ENCODE results near the gene MED20.

MED20 gene

DNA sequence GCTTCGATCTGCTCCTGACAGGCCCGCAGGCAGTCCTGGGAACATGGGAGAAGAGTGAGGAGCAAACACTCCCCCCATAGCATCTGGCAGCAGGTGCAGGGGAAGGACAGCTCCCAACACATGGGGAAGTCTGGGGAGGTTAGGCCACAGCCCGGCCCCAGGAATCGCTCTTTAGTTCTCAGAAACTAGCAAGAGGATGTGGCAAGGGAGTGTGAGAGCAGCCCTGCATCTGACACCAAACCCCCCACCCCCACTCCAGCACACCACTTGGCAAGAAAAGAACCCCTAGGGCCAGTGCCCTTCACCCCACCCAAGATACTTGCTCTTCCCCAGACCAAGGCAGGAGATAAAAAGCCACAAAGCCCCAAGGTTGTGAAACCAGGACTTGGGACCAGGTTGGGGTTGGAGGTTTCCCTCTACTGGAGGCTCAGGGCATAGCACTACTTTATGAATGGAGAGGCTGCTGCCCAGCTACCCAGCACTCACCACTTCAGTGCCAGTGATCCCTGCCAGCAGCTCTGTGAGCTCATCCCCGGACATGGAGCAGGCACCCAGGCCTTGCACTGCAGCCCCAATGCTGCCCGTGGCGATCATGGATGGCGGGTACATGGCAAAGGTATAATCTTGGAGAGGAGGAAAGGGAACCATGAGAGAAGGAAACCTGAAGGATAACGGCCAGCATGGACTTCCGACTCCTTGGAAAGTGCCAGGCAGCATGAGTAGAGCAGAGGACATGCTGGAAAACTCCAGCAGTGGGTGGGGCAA, 15.3 kb upstream of the MED20 start:
- Mint-ChIP-seq H3K4me1 (ENCODE audit: low read depth) (peaks cover 69% of the 10 kb centered on the region), H3K27me3 (ENCODE audit: low read depth) (no peaks in the 10 kb centered on the region), H3K9me3 (no peaks in the 10 kb centered on the region), H3K36me3 (ENCODE audit: low read depth) (peaks cover 80% of the 10 kb centered on the region), H3K4me3 (peak overlapping the region; percentile 100), H3K27ac (peak overlapping the region; percentile 91)

DNA sequence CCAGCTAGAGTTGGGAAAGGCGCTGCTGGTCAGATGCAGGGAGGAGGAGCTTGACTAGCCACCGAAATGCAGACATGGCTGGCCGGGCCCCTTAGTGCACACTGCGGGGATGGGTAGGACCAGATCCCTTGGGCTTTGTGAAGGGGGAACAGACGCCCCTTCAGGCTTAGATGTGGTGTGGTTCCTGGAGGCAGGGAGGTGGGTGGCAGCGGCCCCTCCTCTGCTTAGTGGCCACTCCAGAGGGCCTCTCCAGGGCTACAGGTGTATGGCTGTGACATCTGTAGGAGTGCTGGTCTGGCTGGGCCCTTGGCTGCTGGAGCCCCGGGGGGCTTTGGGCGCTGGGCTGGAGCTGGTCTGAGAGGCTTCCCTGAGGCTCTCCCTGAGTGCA, 14.7 kb upstream of the MED20 start:
- peak overlapping the region; percentile 91 for H3K27ac Mint-ChIP-seq
- H3K4me1 Mint-ChIP-seq (ENCODE audit: low read depth) = peaks cover 73% of the 10 kb centered on the region
- H3K27me3 Mint-ChIP-seq (ENCODE audit: low read depth) = no peaks in the 10 kb centered on the region
- H3K36me3 Mint-ChIP-seq (ENCODE audit: low read depth) = peaks cover 85% of the 10 kb centered on the region
- peak overlapping the region; percentile 100 for H3K4me3 Mint-ChIP-seq
- H3K9me3 Mint-ChIP-seq = no peaks in the 10 kb centered on the region

DNA sequence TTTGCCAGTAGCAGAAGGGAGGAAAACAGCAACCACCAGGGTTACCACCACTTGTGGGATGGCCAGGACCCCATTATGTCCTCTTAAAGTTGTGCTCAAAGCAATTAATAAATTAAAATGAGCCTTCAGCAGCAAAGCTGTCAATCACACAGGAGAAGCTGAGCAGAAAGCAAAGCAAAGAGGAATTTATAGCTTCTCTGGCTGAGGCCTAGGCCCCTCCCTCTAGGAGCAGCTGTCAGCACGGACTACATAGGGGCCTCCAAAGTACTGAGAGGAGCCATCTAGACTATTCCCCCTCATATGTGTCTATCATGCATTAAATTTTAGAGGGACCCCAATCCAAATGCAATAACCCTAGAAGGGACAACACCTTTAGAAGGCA, 14.2 kb upstream of the MED20 start:
- Mint-ChIP-seq H3K36me3 (ENCODE audit: low read depth) (peaks cover 80% of the 10 kb centered on the region), H3K27me3 (ENCODE audit: low read depth) (no peaks in the 10 kb centered on the region), H3K4me3 (peak overlapping the region; percentile 100), H3K4me1 (ENCODE audit: low read depth) (peaks cover 69% of the 10 kb centered on the region), H3K27ac (peak overlapping the region; percentile 91), H3K9me3 (no peaks in the 10 kb centered on the region)

DNA sequence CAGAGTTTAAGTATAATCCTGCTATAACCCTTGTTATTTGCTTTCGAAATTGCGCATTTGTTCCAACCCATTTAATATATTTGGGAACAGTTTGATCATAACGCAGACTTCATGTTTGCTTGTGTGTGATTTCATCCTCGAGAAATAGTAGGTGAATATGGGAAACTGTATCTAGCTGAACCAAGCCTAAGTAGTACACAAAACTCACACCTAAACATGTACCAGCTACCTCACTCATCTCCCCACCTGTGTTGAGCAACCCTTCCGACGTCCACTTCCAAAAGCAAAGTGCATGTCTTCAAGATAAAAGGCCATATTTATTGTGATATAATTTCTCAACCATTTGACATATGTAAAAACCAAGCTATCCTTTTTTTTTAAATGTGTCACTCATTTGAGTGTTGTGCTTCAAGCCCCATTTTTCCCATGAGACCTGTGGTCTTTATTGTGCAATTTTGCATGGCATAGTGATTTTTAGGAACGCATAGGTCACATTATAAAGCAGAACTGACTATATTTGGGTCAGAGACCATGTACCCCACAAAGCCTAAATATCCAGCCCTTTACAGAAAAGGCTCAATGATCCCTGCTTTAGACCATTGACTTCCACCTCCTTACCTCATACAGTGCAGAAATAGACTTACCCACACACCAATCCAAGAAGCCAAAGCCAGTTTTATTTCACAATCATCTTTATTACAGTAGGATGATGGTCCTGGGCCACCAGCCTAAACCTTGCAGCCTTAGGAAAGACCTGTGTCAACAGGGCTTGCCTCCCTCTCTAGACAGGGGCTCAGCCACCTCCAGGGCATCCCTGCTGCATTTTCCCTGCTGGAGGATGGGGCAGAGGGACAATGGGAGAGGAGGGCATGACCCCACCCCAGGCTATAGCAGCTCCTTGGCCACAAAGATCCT, 13.6 kb upstream of the MED20 start:
- H3K4me3 Mint-ChIP-seq = peak overlapping the region; percentile 100
- H3K36me3 Mint-ChIP-seq (ENCODE audit: low read depth) = peaks cover 76% of the 10 kb centered on the region
- peak overlapping the region; percentile 91 for H3K27ac Mint-ChIP-seq
- H3K27me3 Mint-ChIP-seq (ENCODE audit: low read depth) = no peaks in the 10 kb centered on the region
- no peaks in the 10 kb centered on the region for H3K9me3 Mint-ChIP-seq
- peaks cover 65% of the 10 kb centered on the region for H3K4me1 Mint-ChIP-seq (ENCODE audit: low read depth)

DNA sequence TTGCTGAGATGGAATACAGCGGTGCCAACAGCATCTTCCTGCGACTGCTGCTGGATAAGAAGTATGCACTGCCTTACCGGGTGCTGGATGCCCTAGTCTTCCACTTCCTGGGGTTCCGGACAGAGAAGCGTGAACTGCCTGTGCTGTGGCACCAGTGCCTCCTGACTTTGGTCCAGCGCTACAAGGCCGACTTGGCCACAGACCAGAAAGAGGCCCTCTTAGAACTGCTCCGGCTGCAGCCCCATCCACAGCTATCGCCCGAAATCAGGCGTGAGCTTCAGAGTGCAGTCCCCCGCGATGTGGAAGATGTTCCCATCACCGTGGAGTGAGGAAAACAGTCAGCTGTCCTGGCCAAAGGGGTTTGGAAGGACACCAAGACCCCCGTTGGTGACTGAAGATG, 11.4 kb upstream of the MED20 start:
- no peaks in the 10 kb centered on the region for H3K9me3 Mint-ChIP-seq
- H3K27ac Mint-ChIP-seq = peak overlapping the region; percentile 60
- H3K4me3 Mint-ChIP-seq = no peak overlapping the region
- H3K4me1 Mint-ChIP-seq (ENCODE audit: low read depth) = peaks cover 54% of the 10 kb centered on the region
- H3K36me3 Mint-ChIP-seq (ENCODE audit: low read depth) = peaks cover 62% of the 10 kb centered on the region
- no peaks in the 10 kb centered on the region for H3K27me3 Mint-ChIP-seq (ENCODE audit: low read depth)

DNA sequence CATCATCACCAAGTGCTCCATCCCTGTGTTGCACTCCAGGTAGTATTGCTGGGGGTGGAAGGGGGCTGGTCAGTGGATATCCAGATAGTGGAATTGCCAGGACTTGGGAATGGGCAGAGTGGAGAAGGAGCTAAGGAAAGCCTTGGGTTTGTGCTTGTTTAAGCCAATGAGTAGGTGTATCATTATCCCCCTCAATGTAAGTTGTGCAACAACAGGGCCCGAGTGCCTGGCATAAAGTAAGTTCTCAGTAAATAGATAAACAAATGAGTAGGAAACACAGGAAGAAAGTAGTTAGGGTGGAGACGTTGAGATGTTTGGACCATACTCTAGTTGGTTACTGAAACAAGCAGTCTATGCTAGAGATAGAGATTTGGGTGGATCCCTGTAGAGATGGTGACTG, 10.9 kb upstream of the MED20 start:
- H3K36me3 Mint-ChIP-seq (ENCODE audit: low read depth) = peaks cover 61% of the 10 kb centered on the region
- peaks cover 53% of the 10 kb centered on the region for H3K4me1 Mint-ChIP-seq (ENCODE audit: low read depth)
- H3K4me3 Mint-ChIP-seq = no peak overlapping the region

DNA sequence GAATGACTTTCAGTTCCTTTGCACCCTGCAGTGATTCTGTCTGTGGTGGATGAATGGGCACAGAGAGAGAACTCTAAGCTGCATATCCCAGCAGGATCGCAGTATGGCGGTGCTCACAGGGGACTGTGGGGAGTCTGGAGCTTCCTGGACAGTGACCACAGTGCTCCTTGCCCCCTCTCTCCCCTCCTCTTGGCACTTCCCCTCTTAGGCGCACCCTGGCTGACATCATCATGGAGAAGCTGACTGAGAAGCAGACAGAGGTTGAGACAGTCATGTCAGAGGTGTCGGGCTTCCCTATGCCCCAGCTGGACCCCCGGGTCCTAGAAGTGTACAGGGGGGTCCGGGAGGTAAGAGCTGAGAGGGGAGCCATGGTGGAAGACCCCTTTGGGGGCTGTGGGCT, 9.0 kb upstream of the MED20 start:
- Mint-ChIP-seq H3K27ac (no peak overlapping the region), H3K9me3 (no peaks in the 10 kb centered on the region), H3K4me1 (ENCODE audit: low read depth) (peaks cover 39% of the 10 kb centered on the region), H3K4me3 (no peak overlapping the region), H3K36me3 (ENCODE audit: low read depth) (peaks cover 49% of the 10 kb centered on the region), H3K27me3 (ENCODE audit: low read depth) (no peaks in the 10 kb centered on the region)

More for the DNA sequence above, 10.9 kb upstream of the MED20 start:
- peak overlapping the region; percentile 60 for H3K27ac Mint-ChIP-seq
- no peaks in the 10 kb centered on the region for H3K9me3 Mint-ChIP-seq
- no peaks in the 10 kb centered on the region for H3K27me3 Mint-ChIP-seq (ENCODE audit: low read depth)

DNA sequence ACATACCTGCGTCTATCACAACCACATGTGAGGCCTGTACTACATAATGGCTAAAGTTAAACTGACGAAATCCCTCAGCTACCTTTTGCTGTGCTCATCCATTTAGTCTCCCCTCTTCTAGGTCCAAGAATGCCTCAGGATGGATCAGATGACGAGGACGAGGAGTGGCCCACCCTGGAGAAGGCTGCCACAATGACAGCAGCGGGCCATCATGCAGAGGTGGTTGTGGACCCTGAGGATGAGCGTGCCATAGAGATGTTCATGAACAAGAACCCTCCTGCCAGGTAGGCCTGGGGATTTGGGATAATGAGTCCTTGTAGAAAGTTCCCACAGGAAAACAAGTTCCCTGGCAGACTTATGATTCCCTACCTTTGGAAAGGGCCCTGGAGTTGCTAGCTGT, 6.3 kb upstream of the MED20 start:
- H3K27ac Mint-ChIP-seq = no peak overlapping the region
- no peak overlapping the region for H3K4me3 Mint-ChIP-seq
- peaks cover 48% of the 10 kb centered on the region for H3K36me3 Mint-ChIP-seq (ENCODE audit: low read depth)
- H3K27me3 Mint-ChIP-seq (ENCODE audit: low read depth) = no peaks in the 10 kb centered on the region
- peaks cover 49% of the 10 kb centered on the region for H3K4me1 Mint-ChIP-seq (ENCODE audit: low read depth)
- no peaks in the 10 kb centered on the region for H3K9me3 Mint-ChIP-seq

DNA sequence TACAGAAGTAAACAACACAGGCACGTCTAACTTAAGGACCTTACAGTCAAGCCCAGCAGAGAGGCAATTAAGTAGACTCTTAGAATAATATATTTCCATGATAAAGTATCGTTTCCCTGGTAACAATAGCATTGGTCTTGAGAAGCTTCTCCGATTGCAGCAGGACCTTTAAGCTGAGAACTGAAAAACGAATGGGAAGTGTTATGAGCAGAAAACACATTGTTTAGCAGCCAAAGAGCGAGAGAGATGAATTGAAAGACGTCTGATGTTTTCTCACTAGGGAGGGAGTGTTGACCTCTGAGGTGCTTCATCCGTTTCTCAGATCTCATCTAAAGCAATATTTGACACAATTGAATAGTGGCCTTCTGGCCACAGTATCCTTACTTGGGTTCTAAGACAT, 1.2 kb upstream of the MED20 start:
- Mint-ChIP-seq H3K36me3 (ENCODE audit: low read depth) (peaks cover 27% of the 10 kb centered on the region), H3K27me3 (ENCODE audit: low read depth) (no peaks in the 10 kb centered on the region), H3K9me3 (no peaks in the 10 kb centered on the region), H3K4me1 (ENCODE audit: low read depth) (peaks cover 43% of the 10 kb centered on the region), H3K4me3 (peak overlapping the region; percentile 97), H3K27ac (peak overlapping the region; percentile 99)

DNA sequence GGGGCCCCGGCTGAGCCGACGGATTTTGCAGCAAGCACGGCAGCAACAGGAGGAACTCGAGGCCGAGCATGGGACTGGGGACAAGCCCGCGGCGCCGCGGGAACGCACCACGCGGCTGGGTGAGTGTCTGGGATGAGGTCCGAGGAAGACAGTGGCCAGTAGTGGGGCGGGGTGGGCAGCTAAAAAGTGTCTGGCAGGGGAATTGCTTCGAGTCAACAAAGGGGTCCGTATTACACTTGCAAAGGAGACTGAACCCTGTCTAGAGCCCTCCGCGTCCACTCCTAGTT, 716 bp upstream of the MED20 start:
- peak overlapping the region; percentile 97 for H3K4me3 Mint-ChIP-seq
- H3K36me3 Mint-ChIP-seq (ENCODE audit: low read depth) = peaks cover 27% of the 10 kb centered on the region
- peaks cover 43% of the 10 kb centered on the region for H3K4me1 Mint-ChIP-seq (ENCODE audit: low read depth)
- H3K27me3 Mint-ChIP-seq (ENCODE audit: low read depth) = no peaks in the 10 kb centered on the region
- H3K27ac Mint-ChIP-seq = peak overlapping the region; percentile 99
- H3K9me3 Mint-ChIP-seq = no peaks in the 10 kb centered on the region

DNA sequence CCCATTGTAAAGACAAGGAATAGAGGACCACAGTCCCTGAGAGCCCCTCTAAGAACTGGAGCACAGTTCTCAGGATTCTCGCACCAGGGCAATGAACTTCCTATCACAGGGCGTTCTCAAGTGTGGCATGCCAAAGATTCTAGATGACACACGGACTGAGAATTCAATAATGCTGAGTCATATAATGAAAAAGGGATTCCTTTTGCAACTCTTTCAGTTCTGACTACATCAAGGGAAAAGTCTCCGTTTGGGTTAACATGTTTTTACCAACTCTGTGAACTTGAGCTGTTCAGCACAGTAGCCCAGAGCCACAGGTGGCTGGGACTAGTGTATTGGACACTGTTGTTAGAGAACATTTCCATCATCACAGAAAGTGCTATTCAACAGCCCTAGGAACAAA, 3.4 kb downstream of the MED20 start:
- Mint-ChIP-seq H3K9me3 (no peaks in the 10 kb centered on the region), H3K27me3 (ENCODE audit: low read depth) (no peaks in the 10 kb centered on the region), H3K36me3 (ENCODE audit: low read depth) (peaks cover 31% of the 10 kb centered on the region), H3K27ac (no peak overlapping the region), H3K4me1 (ENCODE audit: low read depth) (peaks cover 38% of the 10 kb centered on the region), H3K4me3 (no peak overlapping the region)

DNA sequence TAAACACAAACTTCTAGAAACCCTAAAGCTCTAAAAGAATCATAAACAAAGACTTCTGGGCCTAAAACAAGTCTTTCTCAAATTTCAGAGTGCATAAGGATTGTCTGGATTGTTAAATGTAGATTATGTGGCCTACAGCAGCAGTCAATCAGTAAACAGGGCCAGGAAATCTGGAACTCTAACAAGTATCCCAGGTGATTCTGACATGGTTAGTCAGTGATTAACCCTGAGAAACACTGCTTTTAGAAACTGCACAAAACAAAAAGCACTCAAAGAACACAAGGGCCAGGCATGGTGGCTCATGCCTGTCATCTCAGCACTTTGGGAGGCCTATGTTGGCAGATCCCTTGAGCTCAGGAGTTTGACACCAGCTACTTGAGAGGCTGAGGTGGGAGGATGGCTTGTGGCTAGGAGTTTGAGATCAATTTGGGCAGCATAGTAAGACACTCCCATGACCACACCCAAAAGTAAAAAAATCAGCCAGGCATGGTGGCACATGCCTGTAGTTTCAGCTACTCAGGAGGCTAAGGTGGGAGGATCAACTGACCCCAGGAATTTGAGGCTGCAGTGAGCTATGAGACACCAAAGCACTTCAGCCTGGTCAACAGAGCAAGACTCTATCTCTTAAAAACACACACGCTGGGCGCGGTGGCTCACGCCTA, 5.9 kb downstream of the MED20 start:
- no peaks in the 10 kb centered on the region for H3K9me3 Mint-ChIP-seq
- H3K27ac Mint-ChIP-seq = no peak overlapping the region
- H3K4me3 Mint-ChIP-seq = no peak overlapping the region
- peaks cover 29% of the 10 kb centered on the region for H3K4me1 Mint-ChIP-seq (ENCODE audit: low read depth)
- no peaks in the 10 kb centered on the region for H3K27me3 Mint-ChIP-seq (ENCODE audit: low read depth)
- H3K36me3 Mint-ChIP-seq (ENCODE audit: low read depth) = peaks cover 30% of the 10 kb centered on the region

DNA sequence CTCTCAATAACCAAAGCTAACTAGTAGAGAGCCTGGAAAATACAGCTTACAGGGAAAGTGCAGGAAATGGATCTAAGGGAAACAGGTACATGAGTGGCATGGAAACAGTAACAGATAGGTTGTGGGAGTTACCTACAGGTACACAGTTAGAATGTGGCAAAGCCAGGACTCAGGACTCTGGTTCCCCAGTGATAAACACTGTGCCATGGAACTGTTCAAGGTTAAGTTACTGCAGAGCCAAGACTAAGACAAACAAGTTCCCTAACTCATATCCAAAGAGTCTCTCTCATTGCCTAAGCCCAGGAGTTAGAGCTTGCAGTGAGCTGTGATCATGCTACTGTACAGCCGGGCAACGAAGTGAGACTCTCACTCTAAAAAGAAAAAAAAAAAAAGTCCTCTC, 6.6 kb downstream of the MED20 start:
- H3K4me1 Mint-ChIP-seq (ENCODE audit: low read depth) = peaks cover 32% of the 10 kb centered on the region
- no peaks in the 10 kb centered on the region for H3K27me3 Mint-ChIP-seq (ENCODE audit: low read depth)
- no peaks in the 10 kb centered on the region for H3K9me3 Mint-ChIP-seq
- H3K27ac Mint-ChIP-seq = no peak overlapping the region
- H3K4me3 Mint-ChIP-seq = no peak overlapping the region
- H3K36me3 Mint-ChIP-seq (ENCODE audit: low read depth) = peaks cover 31% of the 10 kb centered on the region

DNA sequence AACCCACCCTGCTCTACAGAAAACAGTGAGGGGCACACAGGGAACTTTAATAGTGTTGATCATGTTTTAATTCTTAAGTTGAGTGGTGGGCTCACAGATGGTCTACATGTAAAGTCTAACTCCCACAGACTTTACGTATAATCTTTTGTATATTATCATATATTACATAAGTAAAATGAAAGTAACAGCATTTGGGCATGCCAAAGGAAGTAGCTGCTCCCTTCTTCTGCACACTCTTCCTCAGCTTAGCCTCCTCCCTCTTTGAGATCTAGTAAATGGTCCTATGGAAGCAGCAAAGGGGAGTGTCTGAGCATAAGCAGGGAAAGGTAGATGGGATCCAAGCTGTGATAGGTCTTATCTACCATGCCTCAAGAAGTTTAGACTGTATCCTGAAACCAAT, 11.2 kb downstream of the MED20 start:
- peaks cover 41% of the 10 kb centered on the region for H3K36me3 Mint-ChIP-seq (ENCODE audit: low read depth)
- H3K27ac Mint-ChIP-seq = no peak overlapping the region
- no peaks in the 10 kb centered on the region for H3K27me3 Mint-ChIP-seq (ENCODE audit: low read depth)

More for the DNA sequence above, 11.2 kb downstream of the MED20 start:
- Mint-ChIP-seq H3K4me1 (ENCODE audit: low read depth) (peaks cover 25% of the 10 kb centered on the region), H3K9me3 (no peaks in the 10 kb centered on the region), H3K4me3 (no peak overlapping the region)

Data from T-helper 1 cell treated with Interleukin-12 subunit alpha and Interleukin-12 subunit beta and Interleukin-4 antibody, amounts not matched to agents 30 μg/mL and 1 μg/mL, for 36 hours (primary cell).